ENCODE results near the gene SLC49A4. TPM values are rescaled to one million over a fixed set of nuclear protein-coding genes. Genes with fewer than 3 reads are reported as not detected.

The SLC49A4 gene
- total RNA-seq, 2 donors from 2014 or later = 2.9 to 3.5 TPM

DNA sequence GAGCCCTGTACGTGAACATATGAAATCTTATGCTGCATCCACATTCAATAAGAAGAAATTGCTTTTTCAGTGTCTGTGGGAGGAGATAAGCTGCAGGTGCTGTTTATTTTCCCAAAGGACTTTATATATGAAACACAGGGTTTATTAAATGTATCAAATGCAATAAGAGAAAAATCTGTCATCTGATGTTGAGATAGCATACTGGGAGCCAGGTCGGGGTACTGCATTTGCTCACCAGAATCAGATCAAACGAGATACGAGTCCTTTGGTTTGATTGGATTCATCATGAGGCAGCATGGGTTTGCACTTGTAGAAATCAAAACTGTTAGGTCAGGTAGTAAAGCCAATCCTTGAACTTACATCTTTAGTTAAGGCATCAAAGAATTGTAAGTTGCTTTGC, 91.4 kb downstream of the SLC49A4 start:
- Mint-ChIP-seq H3K4me3 (no peak overlapping the region), H3K27me3 (ENCODE audit: low read depth) (no peaks in the 10 kb centered on the region), H3K9me3 (no peaks in the 10 kb centered on the region), H3K27ac (no peak overlapping the region), H3K36me3 (ENCODE audit: insufficient read depth in 2 of 2) (no peaks in the 10 kb centered on the region), H3K4me1 (ENCODE audit: low read depth) (peaks cover 14% of the 10 kb centered on the region)
- ATAC-seq (replicated peaks in 1 of 2) = no peak
- no peak for DNase-seq

DNA sequence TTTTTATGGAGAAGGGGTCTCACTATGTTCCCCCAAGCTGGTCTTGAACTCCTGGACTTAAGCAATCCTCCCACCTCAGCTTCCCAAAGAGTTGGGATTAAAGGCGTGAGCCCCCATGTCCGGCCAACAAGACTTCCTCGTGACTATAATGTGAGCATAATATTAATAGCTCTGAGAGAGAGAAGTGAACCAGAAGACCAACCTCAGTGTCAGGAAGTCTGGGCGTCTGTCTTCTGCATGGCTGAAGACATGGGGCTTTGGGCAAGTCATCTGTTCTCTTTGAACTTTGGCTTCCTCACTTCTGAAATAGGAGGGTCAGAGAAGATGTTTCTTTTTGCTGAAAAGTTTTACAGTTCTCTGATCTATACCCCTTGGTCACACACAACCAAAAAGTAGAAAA, 92.1 kb downstream of the SLC49A4 start:
- no peak for ATAC-seq (replicated peaks in 1 of 2)

DNA sequence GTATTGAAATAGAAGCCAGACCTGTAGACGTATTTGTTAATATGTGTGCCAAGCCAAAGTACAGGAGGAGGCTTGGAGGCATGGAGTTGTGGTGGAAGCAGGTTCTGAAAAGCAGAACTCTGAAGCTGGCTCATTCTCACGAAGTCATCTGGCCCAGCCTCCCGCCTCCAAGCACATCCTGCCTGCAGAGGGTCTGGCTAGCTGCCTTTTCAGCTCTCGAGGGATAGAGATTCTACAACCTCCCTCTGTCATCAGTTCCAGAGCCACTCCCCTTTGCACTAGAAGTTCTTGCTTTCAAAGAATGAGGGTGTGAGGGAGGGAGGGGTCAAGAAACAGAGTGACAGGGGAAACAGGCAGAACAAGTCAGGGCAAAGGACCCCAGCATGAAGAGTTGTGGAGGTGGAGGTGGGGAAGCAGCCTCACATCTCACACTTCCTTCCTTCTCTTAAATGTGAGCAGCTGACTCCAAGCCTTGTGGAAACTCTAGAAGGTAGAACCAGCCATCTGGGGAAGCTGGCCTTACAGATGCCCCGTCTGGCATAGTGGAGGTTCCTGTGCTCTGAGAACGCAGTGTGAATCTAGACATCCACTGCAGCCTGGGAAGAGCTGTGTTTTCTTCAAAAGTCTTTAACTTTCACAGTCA, 95.3 kb downstream of the SLC49A4 start:
- Mint-ChIP-seq H3K4me1 (ENCODE audit: low read depth) (peaks cover 22% of the 10 kb centered on the region), H3K36me3 (ENCODE audit: insufficient read depth in 2 of 2) (no peaks in the 10 kb centered on the region), H3K27ac (no peak overlapping the region), H3K9me3 (no peaks in the 10 kb centered on the region), H3K27me3 (ENCODE audit: low read depth) (no peaks in the 10 kb centered on the region), H3K4me3 (no peak overlapping the region)
- DNase-seq (peak; percentile 10 to 11), ATAC-seq (replicated peaks in 1 of 2) (peak; percentile 73)

More for the DNA sequence above, 92.1 kb downstream of the SLC49A4 start:
- Mint-ChIP-seq H3K9me3 (no peaks in the 10 kb centered on the region), H3K4me1 (ENCODE audit: low read depth) (peaks cover 14% of the 10 kb centered on the region), H3K4me3 (no peak overlapping the region), H3K36me3 (ENCODE audit: insufficient read depth in 2 of 2) (no peaks in the 10 kb centered on the region), H3K27ac (no peak overlapping the region), H3K27me3 (ENCODE audit: low read depth) (no peaks in the 10 kb centered on the region)
- no peak for DNase-seq

DNA sequence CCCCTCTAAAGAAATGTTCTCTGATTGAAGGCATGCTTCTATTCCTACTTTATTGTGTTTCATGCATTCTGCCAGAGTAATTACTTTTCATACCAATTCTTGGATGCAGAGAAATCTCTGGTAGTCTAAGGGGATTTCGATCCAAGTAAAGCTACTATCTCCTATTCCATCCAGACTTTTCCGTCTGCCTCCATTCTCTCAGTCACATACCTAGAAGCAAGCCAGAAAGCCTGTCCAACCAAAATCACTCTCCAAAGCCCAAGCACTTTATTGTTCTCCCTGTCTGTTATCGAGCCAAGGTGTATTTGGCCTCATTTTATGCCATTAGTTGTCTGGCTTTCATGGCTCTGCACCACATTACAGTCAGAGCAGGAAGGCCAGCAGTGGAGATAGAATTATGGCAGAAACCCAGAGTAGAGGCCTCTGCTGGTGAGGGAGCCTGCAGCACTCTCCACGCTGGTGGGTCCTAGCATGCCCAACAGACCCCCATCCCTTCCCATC, 95.9 kb downstream of the SLC49A4 start:
- no peak for DNase-seq
- Mint-ChIP-seq H3K9me3 (no peaks in the 10 kb centered on the region), H3K27ac (no peak overlapping the region), H3K4me1 (ENCODE audit: low read depth) (peaks cover 22% of the 10 kb centered on the region), H3K4me3 (no peak overlapping the region), H3K36me3 (ENCODE audit: insufficient read depth in 2 of 2) (no peaks in the 10 kb centered on the region), H3K27me3 (ENCODE audit: low read depth) (no peaks in the 10 kb centered on the region)
- ATAC-seq (replicated peaks in 1 of 2) = no peak

DNA sequence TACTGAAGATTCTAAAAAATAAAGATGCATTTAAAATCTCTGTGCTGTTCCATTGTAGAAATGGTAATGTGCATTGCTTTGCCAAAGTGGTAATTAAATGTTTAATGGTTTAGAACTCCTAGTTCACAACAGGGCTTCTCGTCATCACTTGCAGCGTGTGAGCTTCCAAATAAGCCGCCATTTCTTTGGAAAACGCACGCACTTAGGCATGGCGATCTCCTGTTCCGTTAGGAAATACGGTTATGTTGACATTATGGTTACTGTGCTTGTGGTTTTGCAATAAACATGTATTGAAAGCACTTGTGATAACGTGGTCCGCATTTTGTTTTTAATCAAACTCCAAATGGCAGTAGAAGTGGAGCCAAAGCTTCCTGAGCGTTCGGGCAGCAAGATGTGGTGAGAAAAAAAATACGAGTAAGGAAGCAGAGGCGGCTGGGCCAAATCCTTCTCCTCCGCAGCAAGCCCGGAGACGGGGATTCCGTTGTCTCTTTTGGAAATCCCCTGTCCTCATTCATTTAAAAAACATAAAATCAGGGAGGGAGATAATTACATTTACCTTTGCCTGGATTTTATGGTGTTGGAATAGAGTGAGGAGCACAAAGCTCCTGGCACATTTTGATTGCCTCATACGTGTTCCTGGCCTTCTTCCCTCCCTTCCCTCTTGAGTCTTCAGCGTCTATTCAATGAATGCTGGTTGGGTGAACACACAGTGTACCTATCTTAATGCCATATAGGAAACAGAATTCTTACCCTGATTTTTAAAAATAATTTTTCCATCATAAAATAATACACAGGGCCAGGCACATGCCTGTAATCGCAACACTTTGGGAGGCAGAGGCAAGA, 97.5 kb downstream of the SLC49A4 start:
- Mint-ChIP-seq H3K4me1 (ENCODE audit: low read depth) (peaks cover 22% of the 10 kb centered on the region), H3K27me3 (ENCODE audit: low read depth) (peaks cover 6% of the 10 kb centered on the region), H3K4me3 (no peak overlapping the region), H3K9me3 (no peaks in the 10 kb centered on the region), H3K36me3 (ENCODE audit: insufficient read depth in 2 of 2) (peaks cover 0 to 2% of the 10 kb centered on the region in 2 donors), H3K27ac (no peak overlapping the region)
- ATAC-seq (replicated peaks in 1 of 2) (no peak), DNase-seq (no peak)

DNA sequence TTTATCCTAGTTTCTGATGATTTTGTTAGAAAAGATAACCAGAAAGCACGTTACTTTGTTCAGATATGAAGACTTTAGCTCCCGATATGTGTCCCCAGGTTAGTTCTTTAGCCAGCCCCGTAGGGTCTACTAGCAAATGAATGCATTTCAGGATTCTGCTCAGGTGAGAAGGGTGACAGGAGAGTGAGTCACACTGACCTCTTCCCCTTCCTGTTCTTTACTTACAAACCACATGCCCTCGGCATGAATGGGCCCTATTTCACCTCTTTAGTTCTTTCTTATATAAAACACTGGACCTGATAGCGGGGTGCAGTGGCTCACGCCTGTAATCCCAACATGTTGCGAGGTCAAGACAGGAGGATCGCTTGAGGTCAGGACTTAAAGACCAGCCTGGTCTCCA, 98.4 kb downstream of the SLC49A4 start:
- peak; percentile 85 to 92 for ATAC-seq (replicated peaks in 1 of 2)
- H3K9me3 Mint-ChIP-seq = no peaks in the 10 kb centered on the region
- DNase-seq = peak; percentile 10 to 22
- peaks cover 6% of the 10 kb centered on the region for H3K27me3 Mint-ChIP-seq (ENCODE audit: low read depth)
- no peak overlapping the region for H3K27ac Mint-ChIP-seq
- peaks cover 0 to 2% of the 10 kb centered on the region in 2 donors for H3K36me3 Mint-ChIP-seq (ENCODE audit: insufficient read depth in 2 of 2)
- peak overlapping the region in 1 of 2 donors; percentile 3 for H3K4me3 Mint-ChIP-seq
- peaks cover 22% of the 10 kb centered on the region for H3K4me1 Mint-ChIP-seq (ENCODE audit: low read depth)

DNA sequence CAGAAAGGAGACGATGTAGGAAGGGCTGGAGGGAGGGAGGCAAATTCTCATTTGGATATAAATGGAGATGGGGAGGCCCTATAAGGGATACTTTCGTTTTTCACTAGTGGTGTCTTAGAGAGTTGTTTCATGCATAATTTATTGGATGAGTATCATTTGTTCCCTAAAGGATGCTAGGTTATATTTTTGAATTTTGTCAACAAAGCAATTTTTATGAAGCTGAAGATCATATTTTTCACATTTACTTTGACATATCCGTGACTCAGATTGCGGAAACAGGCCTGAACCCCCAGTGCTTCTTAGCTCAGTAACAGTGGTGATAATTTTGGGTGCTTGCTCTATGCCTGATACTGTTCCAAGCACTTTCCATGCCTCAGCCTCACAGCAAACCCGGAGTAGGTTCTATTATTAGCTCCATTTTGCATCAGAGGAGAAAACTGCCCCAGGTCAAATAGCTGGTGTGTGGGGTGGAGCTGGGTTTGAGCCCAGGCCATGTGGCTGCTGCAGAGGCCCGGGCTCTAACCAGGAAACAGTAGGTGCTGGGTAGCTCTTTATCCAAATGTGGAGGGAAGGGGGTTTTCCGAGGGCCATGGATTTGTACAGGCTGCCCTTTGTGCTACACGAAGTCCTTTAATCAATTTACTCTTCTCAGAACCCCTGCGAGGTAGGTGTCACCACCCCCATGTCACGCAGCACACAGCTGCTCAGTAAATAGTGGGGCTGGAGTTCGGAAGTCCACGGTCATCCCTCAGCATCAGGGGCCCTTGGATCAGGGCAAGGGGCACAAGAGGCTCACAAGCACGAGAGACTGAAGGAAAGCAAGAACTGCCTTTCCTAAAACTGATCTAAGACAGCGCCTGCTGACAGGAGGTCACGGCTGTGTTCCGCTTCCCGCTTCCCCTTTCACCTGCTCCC, 99.1 kb downstream of the SLC49A4 start:
- peaks cover 22% of the 10 kb centered on the region for H3K4me1 Mint-ChIP-seq (ENCODE audit: low read depth)
- ATAC-seq (replicated peaks in 1 of 2) (no peak), DNase-seq (no peak)
- no peaks in the 10 kb centered on the region for H3K9me3 Mint-ChIP-seq
- peaks cover 0 to 2% of the 10 kb centered on the region in 2 donors for H3K36me3 Mint-ChIP-seq (ENCODE audit: insufficient read depth in 2 of 2)
- no peak overlapping the region for H3K27ac Mint-ChIP-seq
- H3K4me3 Mint-ChIP-seq = no peak overlapping the region
- peaks cover 6% of the 10 kb centered on the region for H3K27me3 Mint-ChIP-seq (ENCODE audit: low read depth)

DNA sequence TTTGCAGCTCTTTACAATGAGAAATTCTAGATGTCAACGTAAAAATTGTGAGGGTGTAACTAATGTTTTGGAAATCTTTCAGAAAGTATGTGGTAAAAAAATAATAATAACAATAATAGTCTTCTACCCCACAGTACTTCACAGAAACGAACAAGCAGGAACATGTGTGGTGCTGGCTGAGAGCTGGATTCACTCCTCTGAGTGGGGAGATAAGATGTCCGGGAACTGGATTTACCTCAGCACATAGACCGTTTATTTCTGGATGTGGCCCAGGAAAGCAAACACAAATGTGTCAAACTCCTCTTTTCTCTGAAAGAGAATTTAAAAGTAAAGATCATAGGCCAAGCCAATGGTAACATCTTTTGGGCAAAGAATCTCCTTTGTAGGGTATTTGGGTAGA, 103.4 kb downstream of the SLC49A4 start:
- H3K9me3 Mint-ChIP-seq = no peaks in the 10 kb centered on the region
- peaks cover 0 to 2% of the 10 kb centered on the region in 2 donors for H3K36me3 Mint-ChIP-seq (ENCODE audit: insufficient read depth in 2 of 2)
- DNase-seq (no peak), ATAC-seq (replicated peaks in 1 of 2) (no peak)
- no peak overlapping the region for H3K27ac Mint-ChIP-seq
- no peak overlapping the region for H3K4me3 Mint-ChIP-seq
- peaks cover 6% of the 10 kb centered on the region for H3K27me3 Mint-ChIP-seq (ENCODE audit: low read depth)
- H3K4me1 Mint-ChIP-seq (ENCODE audit: low read depth) = peaks cover 6% of the 10 kb centered on the region

DNA sequence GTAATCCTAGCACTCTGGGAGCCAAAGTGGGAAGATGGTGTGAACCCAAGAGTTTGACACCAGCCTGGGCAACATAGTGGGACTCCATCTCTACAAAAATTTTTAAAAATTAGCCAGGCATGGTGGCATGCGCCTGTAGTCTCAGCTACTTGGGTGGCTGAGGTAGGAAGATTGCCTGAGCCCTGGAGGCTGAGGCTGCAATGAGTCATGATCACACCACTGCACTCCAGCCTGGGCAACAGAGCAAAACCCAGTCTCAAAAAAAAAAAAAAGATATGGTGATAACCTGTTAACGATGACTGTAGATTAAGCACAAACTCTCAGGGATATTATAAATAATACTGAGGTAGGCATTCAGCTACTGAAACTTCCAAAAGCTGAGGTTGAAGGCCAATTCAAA, 107.5 kb downstream of the SLC49A4 start:
- Mint-ChIP-seq H3K27me3 (ENCODE audit: low read depth) (peaks cover 20% of the 10 kb centered on the region), H3K27ac (no peak overlapping the region), H3K4me3 (no peak overlapping the region), H3K36me3 (ENCODE audit: insufficient read depth in 2 of 2) (peaks cover 0 to 2% of the 10 kb centered on the region in 2 donors), H3K9me3 (peaks cover 0 to 4% of the 10 kb centered on the region in 2 donors), H3K4me1 (ENCODE audit: low read depth) (no peaks in the 10 kb centered on the region)
- ATAC-seq (replicated peaks in 1 of 2) (no peak), DNase-seq (no peak)

DNA sequence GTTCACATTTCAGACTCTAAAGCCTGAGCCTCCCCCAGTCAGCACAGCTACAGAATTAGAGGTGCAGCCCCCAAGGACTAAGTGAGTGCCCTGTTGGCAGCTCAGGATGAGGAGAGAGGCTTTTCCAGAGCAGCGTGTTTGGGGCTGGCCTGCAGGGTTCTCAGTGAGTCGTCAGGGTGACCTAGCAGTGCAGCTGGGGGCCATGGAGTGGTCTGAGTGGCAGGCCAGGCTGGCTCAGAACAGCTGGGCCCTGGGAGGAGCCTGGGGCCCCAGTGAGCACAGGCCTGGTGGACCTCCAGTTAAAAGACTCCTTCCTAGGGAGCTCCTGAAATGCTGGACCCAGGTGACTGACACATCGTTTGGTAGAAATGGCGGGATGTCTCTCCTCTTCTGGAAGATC, 108.3 kb downstream of the SLC49A4 start:
- Mint-ChIP-seq H3K27me3 (ENCODE audit: low read depth) (peaks cover 20% of the 10 kb centered on the region), H3K36me3 (ENCODE audit: insufficient read depth in 2 of 2) (peaks cover 0 to 2% of the 10 kb centered on the region in 2 donors), H3K9me3 (peaks cover 0 to 4% of the 10 kb centered on the region in 2 donors), H3K27ac (no peak overlapping the region), H3K4me1 (ENCODE audit: low read depth) (no peaks in the 10 kb centered on the region), H3K4me3 (no peak overlapping the region)
- DNase-seq = no peak
- ATAC-seq (replicated peaks in 1 of 2) = no peak

DNA sequence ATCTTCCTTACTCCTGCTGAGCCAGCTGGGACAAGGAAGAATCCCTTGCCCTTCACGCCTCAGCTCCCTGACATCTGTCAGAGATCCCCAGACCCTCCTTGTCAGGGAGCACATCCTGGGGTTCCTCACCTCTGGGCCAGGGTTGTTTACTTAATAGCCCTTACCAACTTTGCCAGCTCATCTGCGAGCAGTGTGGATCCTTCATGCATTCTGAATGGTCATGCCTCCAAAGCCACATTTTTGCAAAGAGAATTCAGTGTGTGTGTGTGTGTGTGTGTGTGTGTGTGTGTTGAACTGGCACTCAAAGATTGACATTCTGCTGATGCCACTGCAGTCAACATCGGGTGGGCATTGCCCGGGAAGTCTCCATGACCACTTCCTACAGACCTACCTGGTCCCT, 112.6 kb downstream of the SLC49A4 start:
- Mint-ChIP-seq H3K4me3 (no peak overlapping the region), H3K4me1 (ENCODE audit: low read depth) (no peaks in the 10 kb centered on the region), H3K36me3 (ENCODE audit: insufficient read depth in 2 of 2) (peaks cover 0 to 2% of the 10 kb centered on the region in 2 donors), H3K27me3 (ENCODE audit: low read depth) (peaks cover 20% of the 10 kb centered on the region), H3K27ac (no peak overlapping the region), H3K9me3 (peaks cover 0 to 4% of the 10 kb centered on the region in 2 donors)
- ATAC-seq (replicated peaks in 1 of 2) (no peak), DNase-seq (no peak)

DNA sequence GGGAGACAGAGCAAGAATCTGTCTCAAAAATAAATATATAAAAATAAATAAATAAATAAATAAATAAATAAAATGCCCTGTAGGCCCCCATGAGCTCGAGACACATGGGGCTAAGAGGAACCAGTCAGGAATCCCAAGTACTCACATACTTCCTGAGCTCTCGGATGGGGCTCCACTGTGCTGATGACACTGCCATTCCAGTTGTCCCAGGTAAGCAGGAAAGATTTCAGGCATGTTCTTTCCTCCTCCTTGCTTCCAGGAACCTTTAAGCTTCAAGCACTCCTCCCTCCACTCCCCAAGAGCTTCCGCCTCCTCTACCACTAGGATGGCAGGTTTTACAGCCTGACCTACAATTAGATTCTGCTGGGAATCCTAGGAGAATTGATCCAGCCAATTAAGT, 113.4 kb downstream of the SLC49A4 start:
- Mint-ChIP-seq H3K4me1 (ENCODE audit: low read depth) (no peaks in the 10 kb centered on the region), H3K36me3 (ENCODE audit: insufficient read depth in 2 of 2) (peaks cover 0 to 2% of the 10 kb centered on the region in 2 donors), H3K27ac (no peak overlapping the region), H3K4me3 (no peak overlapping the region), H3K9me3 (peaks cover 0 to 4% of the 10 kb centered on the region in 2 donors), H3K27me3 (ENCODE audit: low read depth) (peaks cover 20% of the 10 kb centered on the region)
- DNase-seq = no peak
- no peak for ATAC-seq (replicated peaks in 1 of 2)

All from activated T-cell treated with anti-CD3 and anti-CD28 coated beads, Interleukin-2, amount 50 U/mL, for 72 hours (primary cell).